ENCODE measurements around the gene RMRP. TPM values are rescaled to one million over a fixed set of nuclear protein-coding genes. Genes with fewer than 3 reads are reported as not detected.

The RMRP gene
- total and polyA plus RNA-seq, 11 donors = 118 to 18,741 (median 5,656) TPM

DNA sequence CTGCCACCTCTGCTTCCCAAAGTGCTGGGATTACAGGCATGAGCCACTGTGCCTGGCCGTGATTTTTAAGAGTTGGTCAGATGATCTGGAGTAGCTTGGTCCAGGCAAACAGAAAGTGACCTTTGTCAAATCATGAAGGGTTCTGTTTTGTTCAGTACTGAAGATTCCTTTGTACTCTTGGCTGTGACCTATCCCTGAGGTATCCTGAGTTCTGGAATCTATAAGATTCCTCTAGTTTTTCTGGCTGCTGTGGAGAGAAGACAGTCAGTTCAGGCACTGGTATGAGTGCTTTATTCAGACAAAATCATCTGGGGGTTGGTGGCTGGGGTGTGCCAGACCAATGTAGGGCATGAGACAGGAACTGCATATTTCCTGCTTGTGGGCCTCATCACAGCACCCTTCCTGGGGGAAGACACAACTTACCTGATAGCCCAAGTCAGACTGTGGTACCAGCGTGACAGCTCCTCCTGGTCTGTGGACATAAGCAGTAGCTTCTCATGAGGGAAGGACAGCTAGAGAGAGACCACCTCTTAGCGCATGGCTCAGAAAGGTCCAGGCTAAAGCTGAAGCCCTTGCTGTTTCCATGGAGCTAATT, 4.0 kb upstream of the RMRP start:
- peaks cover 0 to 69% (median 40%) of the 10 kb centered on the region in 12 donors for H3K4me1 ChIP-seq
- no peak for DNase-seq
- peak overlapping the region in 11 of 12 donors; percentile 41 to 100 (median 97) for H3K27ac ChIP-seq
- ATAC-seq = no peak
- intact Hi-C loops (cut with DNase I) = loop anchor here in 7 of 10 donors (2.0 to 5.0 kb wide), 5 partner anchors 25 to 85 kb away; partner anchors contain the start of genes GBA2 (in 1 of the 7) and RGP1 (in 1 of the 7)
- no peaks in the 10 kb centered on the region for H3K27me3 ChIP-seq
- H3K9me3 ChIP-seq = no peaks in the 10 kb centered on the region
- peak overlapping the region in 1 of 12 donors; percentile 15 for H3K4me3 ChIP-seq
- H3K36me3 ChIP-seq = peaks cover 0 to 22% (median 16%) of the 10 kb centered on the region in 9 donors
- TF ChIP-seq POLR2A (IDR thresholded peaks at IDR 0.05) = no peak
- TF ChIP-seq, protein P1, sequence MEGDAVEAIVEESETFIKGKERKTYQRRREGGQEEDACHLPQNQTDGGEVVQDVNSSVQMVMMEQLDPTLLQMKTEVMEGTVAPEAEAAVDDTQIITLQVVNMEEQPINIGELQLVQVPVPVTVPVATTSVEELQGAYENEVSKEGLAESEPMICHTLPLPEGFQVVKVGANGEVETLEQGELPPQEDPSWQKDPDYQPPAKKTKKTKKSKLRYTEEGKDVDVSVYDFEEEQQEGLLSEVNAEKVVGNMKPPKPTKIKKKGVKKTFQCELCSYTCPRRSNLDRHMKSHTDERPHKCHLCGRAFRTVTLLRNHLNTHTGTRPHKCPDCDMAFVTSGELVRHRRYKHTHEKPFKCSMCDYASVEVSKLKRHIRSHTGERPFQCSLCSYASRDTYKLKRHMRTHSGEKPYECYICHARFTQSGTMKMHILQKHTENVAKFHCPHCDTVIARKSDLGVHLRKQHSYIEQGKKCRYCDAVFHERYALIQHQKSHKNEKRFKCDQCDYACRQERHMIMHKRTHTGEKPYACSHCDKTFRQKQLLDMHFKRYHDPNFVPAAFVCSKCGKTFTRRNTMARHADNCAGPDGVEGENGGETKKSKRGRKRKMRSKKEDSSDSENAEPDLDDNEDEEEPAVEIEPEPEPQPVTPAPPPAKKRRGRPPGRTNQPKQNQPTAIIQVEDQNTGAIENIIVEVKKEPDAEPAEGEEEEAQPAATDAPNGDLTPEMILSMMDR (IDR thresholded peaks at IDR 0.05) = no peak
- WGBS, 4 donors = 63 to 75% (median 68%) methylated on average over 2 to 3 of the region's 3 CpGs

DNA sequence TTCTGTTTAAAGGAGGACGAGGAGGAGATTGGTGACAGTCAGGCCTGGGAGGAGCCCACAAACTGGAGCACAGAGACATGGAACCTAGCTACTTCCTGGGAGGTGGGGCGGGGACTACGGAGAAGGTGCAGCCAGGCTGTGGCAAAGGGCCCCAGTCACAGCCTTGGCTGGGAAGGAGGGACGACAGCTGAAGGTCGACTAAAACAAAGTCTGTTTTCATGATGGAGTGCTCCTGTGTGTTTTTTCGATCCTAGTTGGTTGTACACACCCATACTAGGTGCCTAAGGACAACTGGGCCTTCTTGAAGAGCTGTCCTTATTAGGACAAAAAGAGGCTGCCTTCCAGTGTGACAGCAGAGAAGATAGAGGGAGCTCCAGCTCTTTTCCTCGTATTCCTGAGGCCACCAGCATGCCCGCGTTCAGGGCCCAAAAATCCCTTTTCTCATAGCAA, 3.2 kb upstream of the RMRP start:
- peaks cover 0 to 22% (median 16%) of the 10 kb centered on the region in 9 donors for H3K36me3 ChIP-seq
- peaks cover 0 to 70% (median 39%) of the 10 kb centered on the region in 12 donors for H3K4me1 ChIP-seq
- DNase-seq = no peak
- ATAC-seq = no peak
- TF ChIP-seq, protein P1 (IDR thresholded peaks at IDR 0.05) = peak; percentile 26 to 66 (median 44)
- TF ChIP-seq POLR2A (IDR thresholded peaks at IDR 0.05) = no peak
- H3K4me3 ChIP-seq = no peak overlapping the region
- H3K27ac ChIP-seq = peak overlapping the region; percentile 41 to 100 (median 96)
- 43 to 57% (median 52%) methylated on average over 9 of the region's 9 CpGs for WGBS, 4 donors
- H3K27me3 ChIP-seq = no peaks in the 10 kb centered on the region
- intact Hi-C loops (cut with DNase I) = loop anchor here in 6 of 10 donors (5.0 kb wide), 4 partner anchors 36 to 86 kb away; partner anchors contain the start of genes GBA2 (in 1 of the 6) and RGP1 (in 1 of the 6)
- no peaks in the 10 kb centered on the region for H3K9me3 ChIP-seq

DNA sequence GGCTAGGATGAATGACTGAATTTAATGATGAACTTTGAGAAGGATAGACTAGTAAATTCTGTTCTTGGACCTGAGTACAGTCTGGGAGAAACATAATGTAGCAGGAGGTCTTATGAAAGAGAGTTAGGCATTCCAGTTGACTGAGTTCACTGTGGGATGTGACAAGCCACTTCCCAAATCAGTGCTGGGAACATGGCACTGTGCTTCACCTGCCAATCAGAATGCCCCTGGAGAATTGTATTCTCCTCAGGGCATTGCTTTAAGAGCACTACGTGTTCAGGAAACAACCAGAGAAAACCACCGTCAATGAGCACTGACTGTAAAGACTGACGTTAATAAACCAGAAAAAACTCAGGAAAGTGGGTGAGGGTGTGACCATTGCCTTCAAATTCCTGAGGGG, 1.5 kb upstream of the RMRP start:
- TF ChIP-seq, protein P1 (IDR thresholded peaks at IDR 0.05) = no peak
- TF ChIP-seq POLR2A (IDR thresholded peaks at IDR 0.05) = peak in 1 of 2 donors; percentile 30
- intact Hi-C loops (cut with DNase I) = loop anchor here in 8 of 10 donors (2.0 to 10.0 kb wide), 13 partner anchors 29 to 225 kb away; partner anchors contain the start of genes FAM221B (in 2 of the 8), GBA2 (in 2 of the 8), RGP1 (in 2 of the 8) and SPAG8 (in 2 of the 8)
- DNase-seq = peak in 2 of 5 donors; percentile 65 to 69
- Histone ChIP-seq H3K36me3 (peaks cover 0 to 22% (median 16%) of the 10 kb centered on the region in 9 donors), H3K4me1 (peaks cover 0 to 56% (median 30%) of the 10 kb centered on the region in 12 donors), H3K27me3 (no peaks in the 10 kb centered on the region), H3K9me3 (no peaks in the 10 kb centered on the region), H3K27ac (peak overlapping the region; percentile 93 to 100 (median 97)), H3K4me3 (peak overlapping the region in 11 of 12 donors; percentile 72 to 98 (median 93))
- ATAC-seq = peak; percentile 2 to 31 (median 16)
- 29 to 41% (median 37%) methylated on average over 3 of the region's 3 CpGs for WGBS, 4 donors

DNA sequence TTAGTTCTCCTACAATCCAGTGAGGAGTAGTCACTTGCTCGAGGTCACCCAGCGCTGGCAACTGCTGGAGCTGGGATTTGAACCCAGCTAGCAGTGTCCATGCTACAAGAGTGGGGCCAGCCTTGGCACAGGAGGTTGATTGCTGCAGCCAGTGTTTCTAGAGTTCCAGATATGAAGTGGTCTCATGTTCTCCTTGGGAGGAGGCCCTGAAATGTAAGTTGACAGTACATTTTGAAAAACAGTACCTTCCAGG, 1.1 kb upstream of the RMRP start:
- DNase-seq = peak in 2 of 5 donors; percentile 58 to 65
- 3 to 6% (median 4%) methylated on average over 2 of the region's 2 CpGs for WGBS, 4 donors
- no peaks in the 10 kb centered on the region for H3K27me3 ChIP-seq

More for the DNA sequence above, 1.1 kb upstream of the RMRP start:
- peak overlapping the region; percentile 93 to 100 (median 97) for H3K27ac ChIP-seq
- peaks cover 0 to 22% (median 16%) of the 10 kb centered on the region in 9 donors for H3K36me3 ChIP-seq
- H3K4me3 ChIP-seq = peak overlapping the region; percentile 72 to 98 (median 88)
- intact Hi-C loops (cut with DNase I) = loop anchor here in 9 of 10 donors (1.0 to 10.0 kb wide), 16 partner anchors 30 to 226 kb away; partner anchors contain the start of genes CREB3 (in 2 of the 9), FAM221B (in 2 of the 9), GBA2 (in 2 of the 9) and RGP1 (in 2 of the 9)
- H3K4me1 ChIP-seq = peaks cover 0 to 53% (median 30%) of the 10 kb centered on the region in 12 donors
- H3K9me3 ChIP-seq = no peaks in the 10 kb centered on the region
- no peak for TF ChIP-seq POLR2A (IDR thresholded peaks at IDR 0.05)
- TF ChIP-seq, protein P1 (IDR thresholded peaks at IDR 0.05) = no peak
- ATAC-seq = peak in 1 of 4 donors; percentile 6

Measured in heart left ventricle (tissue), 16 donors.